Osteoblast (primary cell): ENCODE data around the gene PALM3. TPM values are rescaled to one million over a fixed set of nuclear protein-coding genes. Genes with fewer than 3 reads are reported as not detected.

Source experiments
- DNase-seq: peaks from one replicate; pipeline ENCODE4 v3.0.0; 2011; ENCODE audit warnings: low spot score, mixed read lengths; ENCODE audit not compliant: insufficient read length; ENCODE audit errors: missing footprints
- H2AFZ ChIP-seq: 2 replicates; pipeline ENCODE4 v1.6.0; 2011; ENCODE audit warnings: mild to moderate bottlenecking, low read length
- H3K27ac ChIP-seq: 2 replicates; pipeline ENCODE4 v1.5.1; 2011; ENCODE audit warnings: mild to moderate bottlenecking, low read depth, low read length, moderate library complexity
- H3K27me3 ChIP-seq: 2 replicates; pipeline ENCODE4 v1.6.0; 2012; ENCODE audit warnings: mild to moderate bottlenecking, control low read depth, inconsistent platforms, low read length, moderate library complexity; ENCODE audit not compliant: insufficient read depth
- H3K36me3 ChIP-seq: 2 replicates; pipeline ENCODE4 v1.5.1; 2011; ENCODE audit warnings: mild to moderate bottlenecking, low read length, control low read depth, moderate library complexity; ENCODE audit not compliant: insufficient read depth
- H3K4me1 ChIP-seq: 2 replicates; pipeline ENCODE4 v1.5.1; 2011; ENCODE audit warnings: mild to moderate bottlenecking, low read length, control low read depth, moderate library complexity; ENCODE audit not compliant: insufficient read depth
- H3K4me2 ChIP-seq: 2 replicates; pipeline ENCODE4 v1.6.0; 2011; ENCODE audit warnings: mild to moderate bottlenecking, low read length; ENCODE audit not compliant: insufficient read depth
- H3K4me3 ChIP-seq: fragments of 200-600 bp; sonication (generic); 3 replicates; pipeline ENCODE4 v1.5.1; 2012; ENCODE audit warnings: mild to moderate bottlenecking, low read length, inconsistent platforms; ENCODE audit not compliant: insufficient read depth
- H3K79me2 ChIP-seq: 2 replicates; pipeline ENCODE4 v1.6.0; 2012; ENCODE audit warnings: mild to moderate bottlenecking, low read length, control low read depth, inconsistent platforms; ENCODE audit not compliant: insufficient read depth
- H3K9me3 ChIP-seq: 2 replicates; pipeline ENCODE4 v1.5.1; 2011; ENCODE audit warnings: low read depth, low read length, control low read depth
- H4K20me1 ChIP-seq: 2 replicates; pipeline ENCODE4 v1.6.0; 2012; ENCODE audit warnings: mild to moderate bottlenecking, low read length, control low read depth; ENCODE audit not compliant: insufficient read depth
- CTCF ChIP-seq: IDR thresholded peaks from 2 replicates; pipeline ENCODE4 v1.5.1; 2011; ENCODE audit warnings: mild to moderate bottlenecking, low read depth, low read length, moderate library complexity; ENCODE audit errors: extremely low read depth
- total RNA-seq: library from RNA; depleted of rRNA; stranded (reverse); fragments of >200 nt; gene quantifications from 2 replicates; pipeline ENCODE4 v1.2.3, GENCODE V29; 2012

The PALM3 gene
- total RNA-seq, 1 donor, result not detected

GRCh38 chr19:14102102-14102696, 40.3 kb upstream of the PALM3 start:
- DNase-seq, result peak; percentile 86
- no peak overlapping the region for H3K4me3 ChIP-seq
- peak overlapping the region; percentile 58 for H3K27ac ChIP-seq
- no peaks in the 10 kb centered on the region for H3K79me2 ChIP-seq
- peaks cover 57% of the 10 kb centered on the region for H3K36me3 ChIP-seq
- no peak overlapping the region for H2AFZ ChIP-seq
- no peak for TF ChIP-seq CTCF
- H3K4me2 ChIP-seq, result no peak overlapping the region
- H3K9me3 ChIP-seq, result no peaks in the 10 kb centered on the region
- H3K27me3 ChIP-seq, result no peaks in the 10 kb centered on the region
- peaks cover 10% of the 10 kb centered on the region for H3K4me1 ChIP-seq
- no peaks in the 10 kb centered on the region for H4K20me1 ChIP-seq

- no peak overlapping the region for H2AFZ ChIP-seq
- peaks cover 59% of the 10 kb centered on the region for H3K36me3 ChIP-seq
- no peaks in the 10 kb centered on the region for H3K79me2 ChIP-seq
- H3K9me3 ChIP-seq, result no peaks in the 10 kb centered on the region
- no peaks in the 10 kb centered on the region for H4K20me1 ChIP-seq
- peaks cover 10% of the 10 kb centered on the region for H3K4me1 ChIP-seq
- H3K27ac ChIP-seq, result no peak overlapping the region
- H3K4me3 ChIP-seq, result no peak overlapping the region
- no peak for TF ChIP-seq CTCF
- no peaks in the 10 kb centered on the region for H3K27me3 ChIP-seq
- H3K4me2 ChIP-seq, result no peak overlapping the region
- peak; percentile 8 for DNase-seq
These were observed 39.2 kb upstream of the PALM3 start for GRCh38 chr19:14101003-14101545.

- H3K4me2 ChIP-seq, result no peak overlapping the region
- no peaks in the 10 kb centered on the region for H3K27me3 ChIP-seq
- no peak overlapping the region for H3K27ac ChIP-seq
- peaks cover 6% of the 10 kb centered on the region for H3K9me3 ChIP-seq
- peak; percentile 73 for DNase-seq
- peaks cover 44% of the 10 kb centered on the region for H3K36me3 ChIP-seq
- H3K79me2 ChIP-seq, result no peaks in the 10 kb centered on the region
- H3K4me1 ChIP-seq, result peaks cover 8% of the 10 kb centered on the region
- peak; percentile 26 for TF ChIP-seq CTCF
- no peak overlapping the region for H2AFZ ChIP-seq
- H4K20me1 ChIP-seq, result no peaks in the 10 kb centered on the region
- no peak overlapping the region for H3K4me3 ChIP-seq
These were observed 35.8 kb upstream of the PALM3 start for GRCh38 chr19:14097532-14098151.

- Histone ChIP-seq H3K36me3 (peaks cover 36% of the 10 kb centered on the region), H3K4me1 (peaks cover 6% of the 10 kb centered on the region), H4K20me1 (no peaks in the 10 kb centered on the region), H3K4me2 (no peak overlapping the region), H2AFZ (no peak overlapping the region), H3K4me3 (no peak overlapping the region), H3K79me2 (no peaks in the 10 kb centered on the region), H3K27ac (no peak overlapping the region), H3K9me3 (peaks cover 6% of the 10 kb centered on the region), H3K27me3 (no peaks in the 10 kb centered on the region)
- TF ChIP-seq CTCF, result peak; percentile 13
- peak; percentile 57 for DNase-seq
These were observed 34.6 kb upstream of the PALM3 start for GRCh38 chr19:14096272-14096992.
